ENCODE results near the gene DAGLA.

Gene DAGLA

GRCh38 chr11:61712846-61713245 is 32.7 kb downstream of the DAGLA start:
- no peak for FAIRE-seq

- no peak for FAIRE-seq
Measured at GRCh38 chr11:61713464-61713863, 33.3 kb downstream of the DAGLA start.

- no peak for FAIRE-seq
Measured at GRCh38 chr11:61713906-61714305, 33.7 kb downstream of the DAGLA start.

GRCh38 chr11:61714316-61714715 is 34.1 kb downstream of the DAGLA start:
- FAIRE-seq = no peak

- no peak for FAIRE-seq
Measured at GRCh38 chr11:61714916-61715315, 34.7 kb downstream of the DAGLA start.

- no peak for FAIRE-seq
Measured at GRCh38 chr11:61715867-61716266, 35.7 kb downstream of the DAGLA start.

GRCh38 chr11:61716478-61717285 is 36.5 kb downstream of the DAGLA start:
- no peak for FAIRE-seq

- FAIRE-seq = no peak
Measured at GRCh38 chr11:61717286-61718033, 37.3 kb downstream of the DAGLA start.

- FAIRE-seq = no peak
Measured at GRCh38 chr11:61718046-61718531, 37.9 kb downstream of the DAGLA start.

GRCh38 chr11:61718621-61719302 is 38.6 kb downstream of the DAGLA start:
- FAIRE-seq = no peak

GRCh38 chr11:61719978-61720377 is 39.8 kb downstream of the DAGLA start:
- FAIRE-seq = no peak

GRCh38 chr11:61720597-61720996 is 40.4 kb downstream of the DAGLA start:
- no peak for FAIRE-seq

GRCh38 chr11:61724437-61724836 is 44.2 kb downstream of the DAGLA start:
- FAIRE-seq = no peak

GRCh38 chr11:61725781-61726231 is 45.6 kb downstream of the DAGLA start:
- FAIRE-seq = no peak

- FAIRE-seq = no peak
Measured at GRCh38 chr11:61726775-61727174, 46.6 kb downstream of the DAGLA start.

GRCh38 chr11:61727401-61727811 is 47.2 kb downstream of the DAGLA start:
- FAIRE-seq = no peak

GRCh38 chr11:61728066-61728939 is 48.1 kb downstream of the DAGLA start:
- no peak for FAIRE-seq

- FAIRE-seq = no peak
Measured at GRCh38 chr11:61728940-61729219, 48.7 kb downstream of the DAGLA start.

- no peak for FAIRE-seq
Measured at GRCh38 chr11:61730240-61730994, 50.2 kb downstream of the DAGLA start.

- FAIRE-seq = no peak
Measured at GRCh38 chr11:61731211-61731951, 51.2 kb downstream of the DAGLA start.
